Neural progenitor cell (in vitro differentiated cells): ENCODE data around the gene RPTOR.

Source experiments
- CTCF ChIP-seq: fragments of 200-600 bp; sonication (generic); IDR thresholded peaks from 2 replicates; pipeline ENCODE4 v1.5.1; 2017; ENCODE audit warnings: antibody characterized with exemption, mild to moderate bottlenecking
- EZH2 ChIP-seq: fragments of 200-600 bp; sonication (generic); IDR thresholded peaks from 2 replicates; pipeline ENCODE4 v1.6.1; 2017; ENCODE audit warnings: antibody characterized with exemption, mild to moderate bottlenecking, moderate library complexity
- EZH2phosphoT487 ChIP-seq: fragments of 200-600 bp; sonication (generic); IDR thresholded peaks from 2 replicates; pipeline ENCODE4 v1.6.1; 2017; ENCODE audit warnings: antibody characterized with exemption

- TF ChIP-seq CTCF (no peak), EZH2 (no peak), EZH2phosphoT487 (no peak)
Measured at GRCh38 chr17:80836658-80836965, 292.0 kb downstream of the RPTOR start.
